ENCODE data around the gene NUDT19. TPM values are rescaled to one million over a fixed set of nuclear protein-coding genes. Genes with fewer than 3 reads are reported as not detected.

Gene NUDT19
- total RNA-seq, 4 donors from 2014 or later: 14.2 to 25.1 (median 18.6) TPM

DNA sequence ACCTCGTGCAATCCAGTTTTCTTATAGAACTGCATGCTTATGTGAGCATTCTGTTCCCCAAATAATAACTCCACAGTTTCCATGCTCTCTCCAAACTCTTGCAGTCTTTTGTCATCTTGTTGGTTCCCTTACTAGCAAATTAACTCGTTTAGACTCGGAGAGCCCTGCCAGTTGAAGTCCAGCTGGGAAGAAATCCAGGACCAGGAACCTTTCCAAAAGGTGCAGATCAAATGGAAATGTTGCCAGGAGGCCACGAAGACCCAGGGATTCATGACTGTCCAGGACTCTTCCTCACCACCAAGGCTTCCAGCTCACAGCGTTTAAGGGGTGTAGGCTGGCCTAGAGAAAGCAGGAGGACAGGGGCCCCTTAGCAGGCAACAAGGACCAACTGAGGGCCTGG is 25.9 kb downstream of the NUDT19 start:
- WGBS: 79% methylated on average over 5 of the region's 5 CpGs

DNA sequence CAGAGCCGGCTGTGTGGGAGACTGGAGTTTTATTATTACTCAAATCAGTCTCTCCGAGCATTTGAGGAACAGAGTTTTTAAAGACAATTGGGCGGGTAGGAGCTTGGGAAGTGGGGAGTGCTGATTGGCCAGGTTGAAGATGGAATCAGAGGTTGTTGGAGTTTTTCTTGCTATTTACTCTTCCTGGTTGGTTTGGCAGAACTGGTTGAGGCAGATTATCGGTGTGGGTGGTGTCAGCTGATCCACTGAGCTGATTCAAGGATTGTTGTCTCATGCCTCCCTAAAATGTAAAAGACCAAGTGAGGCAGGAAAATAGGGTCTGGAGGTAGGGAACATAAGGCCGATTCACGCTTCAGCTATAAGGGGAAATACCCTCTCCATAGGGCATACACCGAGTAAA is 26.7 kb downstream of the NUDT19 start:
- H3K36me3 ChIP-seq: peaks cover 17% of the 10 kb centered on the region
- no peak for DNase-seq (ENCODE audit: low spot score in 2 of 2)
- H3K27ac ChIP-seq: no peak overlapping the region
- WGBS: 79% methylated on average over 7 of the region's 7 CpGs
- H3K4me3 ChIP-seq: no peak overlapping the region
- no peaks in the 10 kb centered on the region for H3K9me3 ChIP-seq
- peaks cover 5% of the 10 kb centered on the region for H3K4me1 ChIP-seq
- TF ChIP-seq EP300 (IDR thresholded peaks at IDR 0.05): no peak
- TF ChIP-seq POLR2A (IDR thresholded peaks at IDR 0.05): no peak
- no peak for TF ChIP-seq POLR2AphosphoS5 (IDR thresholded peaks at IDR 0.05)
- TF ChIP-seq, protein P1, sequence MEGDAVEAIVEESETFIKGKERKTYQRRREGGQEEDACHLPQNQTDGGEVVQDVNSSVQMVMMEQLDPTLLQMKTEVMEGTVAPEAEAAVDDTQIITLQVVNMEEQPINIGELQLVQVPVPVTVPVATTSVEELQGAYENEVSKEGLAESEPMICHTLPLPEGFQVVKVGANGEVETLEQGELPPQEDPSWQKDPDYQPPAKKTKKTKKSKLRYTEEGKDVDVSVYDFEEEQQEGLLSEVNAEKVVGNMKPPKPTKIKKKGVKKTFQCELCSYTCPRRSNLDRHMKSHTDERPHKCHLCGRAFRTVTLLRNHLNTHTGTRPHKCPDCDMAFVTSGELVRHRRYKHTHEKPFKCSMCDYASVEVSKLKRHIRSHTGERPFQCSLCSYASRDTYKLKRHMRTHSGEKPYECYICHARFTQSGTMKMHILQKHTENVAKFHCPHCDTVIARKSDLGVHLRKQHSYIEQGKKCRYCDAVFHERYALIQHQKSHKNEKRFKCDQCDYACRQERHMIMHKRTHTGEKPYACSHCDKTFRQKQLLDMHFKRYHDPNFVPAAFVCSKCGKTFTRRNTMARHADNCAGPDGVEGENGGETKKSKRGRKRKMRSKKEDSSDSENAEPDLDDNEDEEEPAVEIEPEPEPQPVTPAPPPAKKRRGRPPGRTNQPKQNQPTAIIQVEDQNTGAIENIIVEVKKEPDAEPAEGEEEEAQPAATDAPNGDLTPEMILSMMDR (IDR thresholded peaks at IDR 0.05): no peak
- H3K27me3 ChIP-seq: no peaks in the 10 kb centered on the region

More for the DNA sequence above, 25.9 kb downstream of the NUDT19 start:
- no peak overlapping the region for H3K27ac ChIP-seq
- H3K4me1 ChIP-seq: peaks cover 5% of the 10 kb centered on the region
- no peaks in the 10 kb centered on the region for H3K9me3 ChIP-seq
- peaks cover 25% of the 10 kb centered on the region for H3K36me3 ChIP-seq
- no peak overlapping the region for H3K4me3 ChIP-seq
- H3K27me3 ChIP-seq: no peaks in the 10 kb centered on the region
- DNase-seq (ENCODE audit: low spot score in 2 of 2): no peak
- TF ChIP-seq, protein P1 (IDR thresholded peaks at IDR 0.05): no peak
- TF ChIP-seq POLR2A (IDR thresholded peaks at IDR 0.05): no peak
- TF ChIP-seq EP300 (IDR thresholded peaks at IDR 0.05): no peak
- no peak for TF ChIP-seq POLR2AphosphoS5 (IDR thresholded peaks at IDR 0.05)

DNA sequence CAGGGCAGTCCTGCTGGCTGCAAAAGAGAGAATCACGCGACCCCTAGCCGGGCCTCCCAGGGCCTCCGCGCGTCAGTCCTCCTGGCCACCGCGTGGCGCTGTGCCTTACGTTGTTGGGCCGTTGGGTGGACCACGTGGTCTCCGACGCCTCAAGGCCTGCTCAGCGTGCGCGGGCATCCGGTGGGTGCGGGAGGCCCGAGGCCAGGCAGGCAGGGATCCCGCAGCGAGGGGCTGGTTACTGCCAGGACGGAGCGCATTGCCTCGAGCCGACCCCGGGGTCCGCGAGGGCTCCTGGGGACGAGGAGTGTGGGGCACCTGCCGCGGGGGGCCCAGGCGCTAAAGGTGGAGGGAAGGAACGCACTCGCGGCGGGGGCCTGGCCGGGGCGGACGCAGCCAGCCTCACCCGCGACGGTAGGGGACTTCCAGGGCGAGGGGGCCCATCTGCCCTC is 28.0 kb downstream of the NUDT19 start, which contains the start of gene TDRD12:
Gene TDRD12, plus strand, starts transcription at position 157 of the 449 bp plus-strand sequence. CDS start 306 bp downstream, outside the sequence.
- Histone ChIP-seq H3K9me3 (no peaks in the 10 kb centered on the region), H3K4me3 (no peak within 1 kb of the TSS), H3K4me1 (peaks cover 5% of the 10 kb centered on the region), H3K36me3 (peaks cover 5% of the 10 kb centered on the region), H3K27me3 (no peaks in the 10 kb centered on the region), H3K27ac (no peak within 1 kb of the TSS)
- WGBS: 81% methylated on average over 40 of the region's 44 CpGs
- TF ChIP-seq POLR2AphosphoS5 (IDR thresholded peaks at IDR 0.05): no peak
- no peak for TF ChIP-seq EP300 (IDR thresholded peaks at IDR 0.05)
- no peak for TF ChIP-seq POLR2A (IDR thresholded peaks at IDR 0.05)
- TF ChIP-seq, protein P1 (IDR thresholded peaks at IDR 0.05): no peak
- DNase-seq (ENCODE audit: low spot score in 2 of 2): no peak

DNA sequence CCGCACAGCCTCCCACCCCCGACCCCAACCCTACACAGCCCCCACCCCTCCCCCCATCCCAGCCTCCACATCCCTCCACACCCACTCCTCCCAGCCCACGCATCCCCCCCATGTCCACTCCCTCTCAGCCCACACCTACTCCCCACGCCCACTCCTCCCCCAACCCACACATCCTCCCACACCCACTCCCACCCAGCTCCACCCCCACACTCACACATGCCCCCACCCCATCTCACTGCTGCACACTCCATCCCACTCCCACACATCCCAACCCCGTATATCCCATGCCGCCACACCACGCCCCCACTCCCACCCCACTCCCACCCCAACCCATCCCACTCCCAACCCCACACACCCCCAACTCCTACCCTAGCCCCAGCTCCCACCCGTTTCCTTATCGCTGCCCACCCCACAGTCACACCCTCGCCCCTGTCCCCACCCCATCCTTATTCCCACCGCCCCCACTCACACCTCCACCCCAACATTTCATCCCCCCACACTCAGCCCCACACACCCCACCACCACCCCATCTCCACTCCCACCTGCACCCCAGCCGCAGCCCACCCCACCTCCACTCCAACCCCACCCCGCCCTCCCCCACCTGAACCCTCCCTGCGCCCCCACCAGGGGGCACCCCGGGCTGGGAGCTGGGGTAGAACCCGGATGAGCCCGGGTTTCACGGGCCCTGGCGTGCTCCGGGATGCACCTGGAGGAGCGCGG is 28.8 kb downstream of the NUDT19 start:
- no peak overlapping the region for H3K4me3 ChIP-seq
- TF ChIP-seq POLR2A (IDR thresholded peaks at IDR 0.05) (no peak), EP300 (IDR thresholded peaks at IDR 0.05) (no peak), POLR2AphosphoS5 (IDR thresholded peaks at IDR 0.05) (no peak)
- TF ChIP-seq, protein P1 (IDR thresholded peaks at IDR 0.05): no peak
- no peaks in the 10 kb centered on the region for H3K9me3 ChIP-seq
- no peak overlapping the region for H3K27ac ChIP-seq
- no peak for DNase-seq (ENCODE audit: low spot score in 2 of 2)
- peaks cover 5% of the 10 kb centered on the region for H3K4me1 ChIP-seq
- H3K36me3 ChIP-seq: no peaks in the 10 kb centered on the region
- no peaks in the 10 kb centered on the region for H3K27me3 ChIP-seq
- 92% methylated on average over 21 of the region's 22 CpGs for WGBS

DNA sequence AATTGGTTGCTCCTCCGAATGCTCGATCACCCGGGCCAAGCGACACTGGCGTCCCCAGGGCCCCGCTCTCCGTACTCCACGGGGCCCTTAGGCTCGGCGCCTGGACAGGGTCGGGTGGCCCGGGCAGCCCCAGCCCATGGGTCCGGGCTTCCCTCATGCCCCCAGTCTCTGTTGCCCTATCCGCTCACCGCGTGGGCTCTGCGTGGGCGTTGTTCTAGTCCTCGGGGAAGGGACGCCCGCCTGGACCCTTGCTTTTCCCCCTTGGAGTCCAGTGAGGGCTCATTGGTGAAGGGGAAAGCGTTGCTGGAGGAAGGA is 29.3 kb downstream of the NUDT19 start:
- no peaks in the 10 kb centered on the region for H3K9me3 ChIP-seq
- no peak overlapping the region for H3K4me3 ChIP-seq
- 98% methylated on average over 20 of the region's 22 CpGs for WGBS
- H3K36me3 ChIP-seq: no peaks in the 10 kb centered on the region
- no peaks in the 10 kb centered on the region for H3K27me3 ChIP-seq
- DNase-seq (ENCODE audit: low spot score in 2 of 2): no peak
- H3K4me1 ChIP-seq: peaks cover 5% of the 10 kb centered on the region
- TF ChIP-seq, protein P1 (IDR thresholded peaks at IDR 0.05): no peak
- TF ChIP-seq POLR2A (IDR thresholded peaks at IDR 0.05): no peak
- no peak for TF ChIP-seq POLR2AphosphoS5 (IDR thresholded peaks at IDR 0.05)
- no peak for TF ChIP-seq EP300 (IDR thresholded peaks at IDR 0.05)
- H3K27ac ChIP-seq: no peak overlapping the region

Measured in suprapubic skin (tissue), 4 donors.